Lower leg skin (tissue), 3 donors: ENCODE results near the gene TENM4.

Experiments
- CTCF ChIP-seq, 3 donors: fragments of 450-650 bp; IDR thresholded peaks; one replicate each; pipeline ENCODE4 v1.5.1; 2016; ENCODE audit warnings: antibody characterized with exemption in 3 of 3, mild to moderate bottlenecking in 3 of 3, moderate library complexity in 2 of 3
- POLR2A ChIP-seq, 2 donors: fragments of 450-650 bp; IDR thresholded peaks; one replicate each; pipeline ENCODE4 v1.6.1; 2016 to 2017; ENCODE audit warnings: antibody characterized with exemption in 2 of 2, mild to moderate bottlenecking in 1 of 2, moderate library complexity in 1 of 2

GRCh38 chr11:79227767-79228755, 212.8 kb downstream of the TENM4 start:
- TF ChIP-seq CTCF (IDR thresholded peaks at IDR 0.05) (no peak), POLR2A (IDR thresholded peaks at IDR 0.05) (no peak)
